Activated effector memory CD4-positive, alpha-beta T cell treated with anti-CD3 and anti-CD28 coated beads, Interleukin-2, amount 50 U/mL, for 16 hours (primary cell): ENCODE measurements around the gene UQCC5.
"Not testable (repeated sequence)": the region's sequence is repeated elsewhere in the genome, so short reads cannot be mapped to it uniquely, and the experiment has no call there.

Source experiments
- DNase-seq: peaks from one replicate; pipeline ENCODE4 v3.0.0-alpha.2; 2020

UQCC5 gene

GRCh38 chr3:52523386-52524257 lies 12.8 kb upstream of the UQCC5 start:
- DNase-seq: no peak

- no peak for DNase-seq
These were observed 12.1 kb upstream of the UQCC5 start for GRCh38 chr3:52524258-52524751.

GRCh38 chr3:52524752-52525679 lies 11.4 kb upstream of the UQCC5 start:
- DNase-seq: no peak

- no peak for DNase-seq
These were observed 10.5 kb upstream of the UQCC5 start for GRCh38 chr3:52525680-52526561.

GRCh38 chr3:52526671-52527038 lies 9.8 kb upstream of the UQCC5 start:
- not testable (repeated sequence) for DNase-seq

GRCh38 chr3:52527039-52527731 lies 9.2 kb upstream of the UQCC5 start:
- DNase-seq: peak; percentile 52

- peak; percentile 61 for DNase-seq
These were observed 8.4 kb upstream of the UQCC5 start for GRCh38 chr3:52527732-52528585.

GRCh38 chr3:52528586-52529375 lies 7.6 kb upstream of the UQCC5 start:
- DNase-seq: peak; percentile 59

- peak; percentile 57 for DNase-seq
These were observed 6.8 kb upstream of the UQCC5 start for GRCh38 chr3:52529376-52530333.

- peak; percentile 60 for DNase-seq
These were observed 5.2 kb upstream of the UQCC5 start for GRCh38 chr3:52530918-52531826.

GRCh38 chr3:52531860-52532516 lies 4.4 kb upstream of the UQCC5 start:
- peak; percentile 63 for DNase-seq

GRCh38 chr3:52532517-52532837 lies 3.9 kb upstream of the UQCC5 start:
- DNase-seq: peak; percentile 68

GRCh38 chr3:52532838-52533622 lies 3.4 kb upstream of the UQCC5 start:
- DNase-seq: peak; percentile 73

GRCh38 chr3:52533623-52534280 lies 2.7 kb upstream of the UQCC5 start, which contains the start of gene NT5DC2:
Gene NT5DC2, minus strand, starts transcription at chr3:52533857. Its CDS starts 120 bp downstream, at chr3:52533737.
- DNase-seq: peak; percentile 89
